HL-60/S4 treated with phorbol 12-myristate 13-acetate at 8.2 ng/mL for 4 days and 3 days (cell line): ENCODE results near the gene BRMS1.
"Not testable (repeated sequence)": the region's sequence is repeated elsewhere in the genome, so short reads cannot be mapped to it uniquely, and the experiment has no call there.

Source experiments
- in situ Hi-C: fragments of 300-500 bp; cut with MboI; formaldehyde crosslinking; loops from 2 replicates; pipeline ENCODE4 v1.15.0; 2022; ENCODE audit warnings: low sequenced_read_pairs

The BRMS1 gene, protein sequence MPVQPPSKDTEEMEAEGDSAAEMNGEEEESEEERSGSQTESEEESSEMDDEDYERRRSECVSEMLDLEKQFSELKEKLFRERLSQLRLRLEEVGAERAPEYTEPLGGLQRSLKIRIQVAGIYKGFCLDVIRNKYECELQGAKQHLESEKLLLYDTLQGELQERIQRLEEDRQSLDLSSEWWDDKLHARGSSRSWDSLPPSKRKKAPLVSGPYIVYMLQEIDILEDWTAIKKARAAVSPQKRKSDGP

DNA sequence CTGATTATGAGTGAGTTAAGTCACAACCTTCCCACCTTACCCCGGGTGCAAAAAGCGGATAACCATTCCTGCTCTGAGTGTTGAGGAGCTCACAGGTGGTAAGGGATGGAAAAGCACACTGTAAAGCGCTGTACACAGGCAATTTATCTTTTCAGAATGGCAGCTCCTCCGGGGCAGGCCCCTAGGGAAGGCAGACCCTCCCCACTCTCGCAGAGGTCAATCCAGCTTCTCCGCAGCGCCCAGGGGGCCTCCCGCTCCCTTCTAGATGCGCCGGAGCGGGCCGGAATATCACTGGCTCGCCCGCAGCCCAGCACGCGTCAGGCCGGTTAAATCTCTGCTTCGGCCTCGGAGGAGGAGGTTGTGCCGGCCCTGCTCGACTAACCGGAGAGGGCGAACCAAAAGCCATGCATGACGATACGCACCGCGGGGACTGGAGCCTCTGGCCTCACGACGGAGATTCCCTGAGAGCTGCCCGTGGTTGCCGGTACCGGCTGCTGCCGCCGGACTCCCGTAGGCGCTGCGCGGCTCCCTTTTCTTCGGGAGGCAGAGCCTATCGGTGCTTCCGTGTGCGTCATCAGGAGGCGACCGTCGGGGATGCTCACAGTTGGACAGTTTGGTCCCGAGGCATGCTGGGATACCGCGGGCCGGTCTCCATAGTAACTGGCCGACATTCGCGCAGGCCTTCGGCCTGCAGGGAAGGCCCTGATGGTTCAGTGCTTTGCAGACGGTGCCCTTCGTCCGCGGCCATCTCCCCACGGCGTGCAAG is at the start of gene BRMS1:
Gene BRMS1 (minus strand): TSS at position 555 of the 766 bp plus-strand sequence. CDS start 2,870 bp downstream, outside the sequence.
- in situ Hi-C loops: no loop called here

- in situ Hi-C loops: no loop called here
Observed at GRCh38 chr11:66393954-66394353, 49.0 kb upstream of the BRMS1 start.

GRCh38 chr11:66391322-66391721 is 46.4 kb upstream of the BRMS1 start:
- in situ Hi-C loops: no loop called here

GRCh38 chr11:66388780-66389386 is 44.0 kb upstream of the BRMS1 start:
- in situ Hi-C loops: loop anchor here (10.0 kb wide), 1 partner anchor 84 kb away; no protein-coding TSS in a partner anchor

DNA sequence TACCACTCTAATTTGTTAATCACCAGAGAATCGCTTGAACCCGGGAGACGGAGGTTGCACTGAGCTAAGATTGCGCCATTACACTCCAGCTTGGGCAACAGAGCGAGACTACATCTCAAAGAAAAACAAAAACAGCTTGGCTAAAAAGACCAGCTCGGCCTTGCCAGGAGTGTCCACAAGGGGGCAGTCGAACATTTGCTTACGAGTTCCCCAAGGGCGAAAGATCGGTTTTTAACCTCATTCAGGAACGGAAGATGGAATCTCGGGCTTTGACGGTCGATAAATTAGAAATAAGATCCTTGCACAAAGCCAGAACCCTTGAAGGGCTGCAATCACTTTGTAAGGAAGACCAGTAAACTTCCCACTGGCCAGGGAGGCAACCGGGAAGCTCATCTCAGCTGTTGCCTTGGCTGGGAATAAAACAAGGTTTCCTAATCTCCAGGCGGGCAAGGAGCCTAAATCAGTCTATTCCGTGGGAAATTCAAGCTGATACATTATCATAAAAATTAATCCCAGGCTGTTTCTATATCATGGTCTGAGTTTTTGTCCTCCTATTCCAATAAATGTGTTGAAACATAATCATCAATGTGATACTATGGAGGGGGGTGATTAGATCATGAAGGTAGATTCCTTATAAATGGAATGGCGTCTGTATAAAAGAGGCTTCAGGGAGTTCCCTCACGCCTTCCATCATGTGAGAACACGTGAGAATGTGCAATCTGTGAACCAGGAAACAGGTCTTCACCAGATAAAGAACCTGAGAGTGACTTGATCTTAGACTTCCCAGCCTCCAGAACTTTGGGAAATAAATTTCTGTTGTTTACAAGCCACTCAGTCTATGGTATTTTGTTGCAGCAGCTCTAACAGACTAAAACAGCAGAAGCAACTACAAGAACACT is 41.5 kb upstream of the BRMS1 start:
- in situ Hi-C loops: loop anchor here (10.0 kb wide), 1 partner anchor 82 kb away; no protein-coding TSS in a partner anchor

GRCh38 chr11:66384316-66384715 is 39.4 kb upstream of the BRMS1 start:
- in situ Hi-C loops: loop anchor here (10.0 kb wide), 1 partner anchor 80 kb away; no protein-coding TSS in a partner anchor

GRCh38 chr11:66380264-66380663 is 35.4 kb upstream of the BRMS1 start:
- in situ Hi-C loops: loop anchor here (10.0 kb wide), 1 partner anchor 75 kb away; no protein-coding TSS in a partner anchor

GRCh38 chr11:66373690-66374287 is 28.9 kb upstream of the BRMS1 start:
- in situ Hi-C loops: not testable (repeated sequence)

- in situ Hi-C loops: no loop called here
Observed at GRCh38 chr11:66373265-66373664, 28.4 kb upstream of the BRMS1 start.

DNA sequence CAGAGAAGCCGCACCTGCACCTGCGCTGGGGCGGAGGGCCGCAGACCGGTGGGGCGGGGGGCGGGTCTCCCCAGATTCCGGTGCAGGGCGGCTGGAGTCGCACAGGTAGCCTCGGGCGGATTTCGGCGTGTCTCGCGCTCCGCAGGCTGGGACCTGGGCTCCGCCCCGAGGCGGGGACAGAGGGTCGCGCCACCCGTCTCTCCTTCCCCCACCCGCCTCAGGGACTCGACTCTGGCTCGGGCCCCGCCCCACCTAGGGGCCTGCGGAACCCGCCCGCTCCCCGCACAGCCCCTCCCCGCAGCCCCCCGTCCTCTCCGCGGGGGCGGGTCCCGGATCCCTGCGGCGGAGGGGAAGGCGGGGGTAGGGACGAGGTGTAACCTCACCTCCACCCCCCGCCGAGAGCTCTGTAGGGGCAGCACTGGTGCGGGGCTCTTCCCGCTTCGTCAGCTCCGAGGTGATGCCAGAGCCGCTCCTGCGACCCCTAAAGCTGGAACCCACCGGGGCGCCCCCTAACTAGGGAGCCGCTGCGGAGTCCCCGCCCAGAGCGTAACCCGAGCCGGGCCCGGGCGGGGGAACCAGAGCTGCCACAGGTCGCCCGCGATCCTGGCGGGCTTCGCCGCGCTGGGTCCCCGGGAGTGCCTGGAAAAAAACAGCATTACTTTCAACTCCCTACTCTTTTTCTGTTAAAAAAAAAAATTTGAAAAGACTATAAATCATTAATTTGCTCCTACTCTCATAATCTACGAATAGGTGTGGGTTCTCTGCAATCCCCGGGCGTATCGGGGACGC is 26.9 kb upstream of the BRMS1 start, which contains the start of gene SLC29A2:
Gene SLC29A2 (minus strand): TSS at position 134 of the 789 bp plus-strand sequence. CDS start 169 bp downstream, outside the sequence.
- in situ Hi-C loops: no loop called here

- in situ Hi-C loops: no loop called here
Observed at GRCh38 chr11:66369073-66369894, 24.4 kb upstream of the BRMS1 start.

DNA sequence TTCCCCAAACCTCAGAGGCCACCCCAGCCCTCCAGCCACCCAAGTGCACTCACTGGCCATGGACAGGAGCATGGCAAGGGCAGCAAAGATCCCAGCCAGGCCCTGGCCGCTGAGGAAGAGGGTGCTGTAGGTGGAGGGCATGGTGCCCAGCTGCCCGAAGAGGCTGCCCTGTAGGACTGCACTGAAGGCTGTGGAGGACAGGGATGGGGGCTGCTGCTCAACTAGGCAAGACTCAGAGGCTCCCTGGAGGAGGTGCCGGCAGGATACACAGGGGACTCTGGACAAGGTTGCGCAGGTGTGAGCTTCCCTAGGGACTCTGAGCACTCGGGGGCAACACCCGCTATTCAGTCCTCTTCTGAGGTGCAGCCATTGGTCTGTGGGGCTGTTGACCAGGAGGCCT is 23.6 kb upstream of the BRMS1 start:
- in situ Hi-C loops: no loop called here

- in situ Hi-C loops: no loop called here
Observed at GRCh38 chr11:66367561-66368312, 22.8 kb upstream of the BRMS1 start.

DNA sequence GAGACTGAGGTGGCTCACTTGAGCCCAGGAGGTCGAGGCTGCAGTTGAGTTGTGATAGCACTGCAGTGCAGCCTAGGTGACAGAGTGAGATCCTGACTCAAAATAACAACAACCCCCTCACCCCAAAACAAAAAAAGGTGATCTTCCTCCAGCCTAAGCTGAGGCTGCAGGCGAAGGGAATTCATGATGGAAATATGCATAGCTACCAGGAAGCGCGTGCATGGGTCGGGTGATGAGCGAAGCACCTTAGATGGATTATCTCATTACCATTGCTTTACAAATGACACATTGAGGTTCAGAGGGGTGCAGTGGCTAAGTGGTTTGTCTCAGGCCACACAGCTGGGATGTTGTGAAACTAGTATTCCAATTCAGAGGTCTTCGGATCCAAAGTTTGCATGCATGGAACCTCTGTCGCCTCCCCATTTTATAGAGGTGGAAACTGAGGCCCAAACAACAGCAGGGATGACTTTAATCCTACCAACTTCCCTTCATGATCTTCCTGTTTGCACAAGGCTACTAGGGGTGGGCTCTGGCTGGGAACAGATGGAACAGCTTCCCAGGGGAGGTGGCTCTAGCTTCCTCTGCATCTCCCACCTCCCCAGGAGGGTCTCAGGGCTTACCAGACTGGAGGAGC is 22.1 kb upstream of the BRMS1 start:
- in situ Hi-C loops: no loop called here

- in situ Hi-C loops: no loop called here
Observed at GRCh38 chr11:66365711-66366619, 21.1 kb upstream of the BRMS1 start.

DNA sequence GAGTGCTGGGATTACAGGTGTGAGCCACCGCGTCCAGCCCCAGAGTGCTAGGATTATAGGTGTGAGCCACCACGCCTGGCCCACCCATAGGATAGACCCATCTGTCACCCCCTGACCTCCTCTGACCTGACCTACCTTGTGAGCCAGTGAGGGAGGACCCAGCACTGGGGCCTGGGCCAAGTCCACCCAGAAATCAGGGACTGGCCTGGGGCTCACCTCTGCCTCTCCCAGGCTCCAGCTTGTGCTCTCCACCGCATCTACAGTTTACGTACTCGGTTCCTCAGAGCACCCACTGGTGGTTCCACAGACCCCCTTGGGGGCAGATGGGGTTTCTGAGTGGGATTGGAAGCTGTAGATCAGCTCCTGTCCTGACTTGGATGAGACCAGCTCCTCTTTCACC is 20.3 kb upstream of the BRMS1 start:
- in situ Hi-C loops: no loop called here
